ENCODE data around the gene METAP1. TPM values are rescaled to one million over a fixed set of nuclear protein-coding genes. Genes with fewer than 3 reads are reported as not detected.

The METAP1 gene
- total RNA-seq, 1 experiment from 2014 or later, result 112 TPM

DNA sequence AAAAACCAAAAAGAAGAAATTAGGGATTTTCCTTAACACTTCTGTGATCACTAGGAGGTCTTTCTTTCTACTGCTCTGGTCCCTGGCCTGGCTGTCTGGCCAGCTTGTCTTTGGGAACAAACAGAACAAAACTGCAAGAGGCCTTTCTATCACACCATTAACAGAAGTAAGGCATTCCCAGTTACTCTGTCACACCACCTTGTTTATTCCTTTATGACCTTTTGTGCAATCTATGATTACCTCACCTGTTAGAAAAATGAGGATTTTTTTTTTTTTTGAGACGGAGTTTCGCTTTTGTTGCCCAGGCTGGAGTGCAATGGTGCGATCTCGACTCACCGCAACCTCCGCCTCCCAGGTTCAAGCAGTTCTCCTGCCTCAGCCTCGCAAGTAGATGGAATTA is 3.0 kb downstream of the METAP1 start:
- no peaks in the 10 kb centered on the region for H3K27me3 ChIP-seq (ENCODE audit: insufficient read depth, low read length)
- H3K4me1 ChIP-seq (ENCODE audit: control insufficient read depth in 1 of 2, insufficient read depth in 2 of 2, low read length in 2 of 2), result peaks cover 12 to 26% of the 10 kb centered on the region in 2 experiments
- no peak for ATAC-seq
- ChIA-PET CTCF (no interaction called here), POLR2A (no interaction called here), RAD21 (ENCODE audit: low non-redundant PET in 1 of 2, low total read pairs in 2 of 2, uncharacterized antibody in 2 of 2, unreplicated experiment in 2 of 2) (no interaction called here)
- H3K79me2 ChIP-seq (ENCODE audit: insufficient read depth, low read length), result peaks cover 77% of the 10 kb centered on the region
- no TSS peak for BruUV-seq (replicated peaks)
- H2AFZ ChIP-seq (ENCODE audit: low read depth, low read length, poor library complexity, severe bottlenecking), result no peak overlapping the region
- H3K9me2 ChIP-seq (ENCODE audit: insufficient read depth), result no peaks in the 10 kb centered on the region
- no peak overlapping the region for H3K9ac ChIP-seq (ENCODE audit: low read length)
- no peaks in the 10 kb centered on the region for H3K9me3 ChIP-seq (ENCODE audit: control insufficient read depth in 1 of 2, insufficient read depth in 1 of 2, low read depth in 1 of 2, low read length in 2 of 2)
- TF ChIP-seq FOSL1 (IDR thresholded peaks at IDR 0.05; ENCODE audit: low read depth) (no peak), SP1 (IDR thresholded peaks at IDR 0.05; ENCODE audit: low read depth) (no peak), SIN3A (IDR thresholded peaks at IDR 0.05; ENCODE audit: low read depth) (no peak), EGR1 (IDR thresholded peaks at IDR 0.05; ENCODE audit: low read depth) (no peak), YY1 (IDR thresholded peaks at IDR 0.05; ENCODE audit: extremely low read depth, insufficient replicate concordance, low read depth, low read length) (no peak), CBX3 (IDR thresholded peaks at IDR 0.05; ENCODE audit: low read depth) (no peak), ZFX (IDR thresholded peaks at IDR 0.05) (no peak), MAX (IDR thresholded peaks at IDR 0.05) (no peak), ELF1 (IDR thresholded peaks at IDR 0.05; ENCODE audit: borderline replicate concordance, low read depth) (no peak), ZNF274 (IDR thresholded peaks at IDR 0.05; ENCODE audit: low read depth, low read length) (no peak), CEBPB (IDR thresholded peaks at IDR 0.05; ENCODE audit: low read depth) (no peak), EZH2phosphoT487 (IDR thresholded peaks at IDR 0.05; ENCODE audit: borderline replicate concordance) (no peak)
- TF ChIP-seq, protein P1, sequence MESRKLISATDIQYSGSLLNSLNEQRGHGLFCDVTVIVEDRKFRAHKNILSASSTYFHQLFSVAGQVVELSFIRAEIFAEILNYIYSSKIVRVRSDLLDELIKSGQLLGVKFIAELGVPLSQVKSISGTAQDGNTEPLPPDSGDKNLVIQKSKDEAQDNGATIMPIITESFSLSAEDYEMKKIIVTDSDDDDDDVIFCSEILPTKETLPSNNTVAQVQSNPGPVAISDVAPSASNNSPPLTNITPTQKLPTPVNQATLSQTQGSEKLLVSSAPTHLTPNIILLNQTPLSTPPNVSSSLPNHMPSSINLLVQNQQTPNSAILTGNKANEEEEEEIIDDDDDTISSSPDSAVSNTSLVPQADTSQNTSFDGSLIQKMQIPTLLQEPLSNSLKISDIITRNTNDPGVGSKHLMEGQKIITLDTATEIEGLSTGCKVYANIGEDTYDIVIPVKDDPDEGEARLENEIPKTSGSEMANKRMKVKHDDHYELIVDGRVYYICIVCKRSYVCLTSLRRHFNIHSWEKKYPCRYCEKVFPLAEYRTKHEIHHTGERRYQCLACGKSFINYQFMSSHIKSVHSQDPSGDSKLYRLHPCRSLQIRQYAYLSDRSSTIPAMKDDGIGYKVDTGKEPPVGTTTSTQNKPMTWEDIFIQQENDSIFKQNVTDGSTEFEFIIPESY (IDR thresholded peaks at IDR 0.05; ENCODE audit: extremely low read depth, insufficient replicate concordance, low read length), result no peak
- TF ChIP-seq, protein P2, sequence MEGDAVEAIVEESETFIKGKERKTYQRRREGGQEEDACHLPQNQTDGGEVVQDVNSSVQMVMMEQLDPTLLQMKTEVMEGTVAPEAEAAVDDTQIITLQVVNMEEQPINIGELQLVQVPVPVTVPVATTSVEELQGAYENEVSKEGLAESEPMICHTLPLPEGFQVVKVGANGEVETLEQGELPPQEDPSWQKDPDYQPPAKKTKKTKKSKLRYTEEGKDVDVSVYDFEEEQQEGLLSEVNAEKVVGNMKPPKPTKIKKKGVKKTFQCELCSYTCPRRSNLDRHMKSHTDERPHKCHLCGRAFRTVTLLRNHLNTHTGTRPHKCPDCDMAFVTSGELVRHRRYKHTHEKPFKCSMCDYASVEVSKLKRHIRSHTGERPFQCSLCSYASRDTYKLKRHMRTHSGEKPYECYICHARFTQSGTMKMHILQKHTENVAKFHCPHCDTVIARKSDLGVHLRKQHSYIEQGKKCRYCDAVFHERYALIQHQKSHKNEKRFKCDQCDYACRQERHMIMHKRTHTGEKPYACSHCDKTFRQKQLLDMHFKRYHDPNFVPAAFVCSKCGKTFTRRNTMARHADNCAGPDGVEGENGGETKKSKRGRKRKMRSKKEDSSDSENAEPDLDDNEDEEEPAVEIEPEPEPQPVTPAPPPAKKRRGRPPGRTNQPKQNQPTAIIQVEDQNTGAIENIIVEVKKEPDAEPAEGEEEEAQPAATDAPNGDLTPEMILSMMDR (IDR thresholded peaks at IDR 0.05 in 2 of 3, conservative IDR thresholded peaks at IDR 0.05 in 1 of 3; ENCODE audit: borderline replicate concordance in 1 of 3, insufficient read depth in 1 of 3, low read depth in 2 of 3, low read length in 2 of 3), result no peak
- H3K36me3 ChIP-seq (ENCODE audit: control insufficient read depth in 1 of 2, insufficient read depth in 2 of 2, low read length in 2 of 2), result no peaks in the 10 kb centered on the region
- intact Hi-C loops (cut with micrococcal nuclease), result loop anchor here (5.0 kb wide), 1 partner anchor 59 kb away; no protein-coding TSS in a partner anchor
- no peak overlapping the region for H3K4me3 ChIP-seq (replicated peaks in 1 of 2; ENCODE audit: low read depth in 1 of 2, low read length in 2 of 2)
- no peak for DNase-seq (ENCODE audit: low read depth, low spot score)
- no peak overlapping the region for H3K27ac ChIP-seq (ENCODE audit: low read depth, low read length)
- peaks cover 37% of the 10 kb centered on the region; the same call in 1 of the 2 replicates for H4K20me1 ChIP-seq (ENCODE audit: insufficient read depth)
- no peak overlapping the region for H3K4me2 ChIP-seq (ENCODE audit: low read length)
